Dedifferentiated amniotic fluid mesenchymal stem cell (primary cell): ENCODE measurements around the gene GPC6.
A peak's percentile ranks its signal among the peaks of the same experiment; 100 is the strongest.
"Not testable (repeated sequence)": the region's sequence is repeated elsewhere in the genome, so short reads cannot be mapped to it uniquely, and the experiment has no call there.

Experiments used
- DNase-seq: peaks from one replicate; pipeline ENCODE4 v3.0.0-alpha.2; 2016; ENCODE audit errors: extremely low spot score

The GPC6 gene

GRCh38 chr13:94323764-94324758, 1097.5 kb downstream of the GPC6 start:
- no peak for DNase-seq

GRCh38 chr13:94324767-94325540, 1098.3 kb downstream of the GPC6 start:
- no peak for DNase-seq

GRCh38 chr13:94325650-94326049, 1099.0 kb downstream of the GPC6 start:
- no peak for DNase-seq

- no peak for DNase-seq
These were observed 1100.7 kb downstream of the GPC6 start for GRCh38 chr13:94327318-94327717.

- DNase-seq: no peak
These were observed 1101.9 kb downstream of the GPC6 start for GRCh38 chr13:94328381-94329041.

- no peak for DNase-seq
These were observed 1102.7 kb downstream of the GPC6 start for GRCh38 chr13:94329277-94329676.

- peak; percentile 83 for DNase-seq
These were observed 1103.3 kb downstream of the GPC6 start for GRCh38 chr13:94329754-94330551.

- DNase-seq: no peak
These were observed 1104.0 kb downstream of the GPC6 start for GRCh38 chr13:94330552-94331071.

GRCh38 chr13:94331281-94331680, 1104.7 kb downstream of the GPC6 start:
- DNase-seq: no peak

GRCh38 chr13:94332359-94333096, 1105.9 kb downstream of the GPC6 start:
- DNase-seq: peak; percentile 48

- no peak for DNase-seq
These were observed 1106.7 kb downstream of the GPC6 start for GRCh38 chr13:94333131-94333820.

- DNase-seq: no peak
These were observed 1109.3 kb downstream of the GPC6 start for GRCh38 chr13:94335761-94336526.

GRCh38 chr13:94339116-94339687, 1112.6 kb downstream of the GPC6 start:
- no peak for DNase-seq

- no peak for DNase-seq
These were observed 1116.0 kb downstream of the GPC6 start for GRCh38 chr13:94342436-94343242.

- DNase-seq: peak; percentile 35
These were observed 1116.6 kb downstream of the GPC6 start for GRCh38 chr13:94343243-94343585.

- DNase-seq: not testable (repeated sequence)
These were observed 1117.1 kb downstream of the GPC6 start for GRCh38 chr13:94343687-94344086.

- DNase-seq: no peak
These were observed 1117.7 kb downstream of the GPC6 start for GRCh38 chr13:94344126-94344818.
